ENCODE measurements around the gene ZFYVE1.

The ZFYVE1 gene

GRCh38 chr14:72939630-72940029 is 87.3 kb downstream of the ZFYVE1 start:
- Mint-ChIP-seq H3K4me3 (no peak overlapping the region), H3K27me3 (no peaks in the 10 kb centered on the region), H3K27ac (no peak overlapping the region), H3K4me1 (ENCODE audit: low read depth) (no peaks in the 10 kb centered on the region), H3K36me3 (ENCODE audit: low read depth) (peaks cover 55% of the 10 kb centered on the region), H3K9me3 (no peaks in the 10 kb centered on the region)
- intact Hi-C loops (cut with micrococcal nuclease): no loop called here

GRCh38 chr14:72932893-72933292 is 94.0 kb downstream of the ZFYVE1 start:
- H3K27me3 Mint-ChIP-seq: no peaks in the 10 kb centered on the region
- intact Hi-C loops (cut with micrococcal nuclease): no loop called here
- H3K4me3 Mint-ChIP-seq: no peak overlapping the region
- peaks cover 8% of the 10 kb centered on the region for H3K36me3 Mint-ChIP-seq (ENCODE audit: low read depth)
- no peaks in the 10 kb centered on the region for H3K4me1 Mint-ChIP-seq (ENCODE audit: low read depth)
- H3K27ac Mint-ChIP-seq: no peak overlapping the region
- H3K9me3 Mint-ChIP-seq: no peaks in the 10 kb centered on the region

- Mint-ChIP-seq H3K4me3 (no peak overlapping the region), H3K9me3 (no peaks in the 10 kb centered on the region), H3K4me1 (ENCODE audit: low read depth) (peaks cover 16% of the 10 kb centered on the region), H3K27me3 (peaks cover 12% of the 10 kb centered on the region), H3K36me3 (ENCODE audit: low read depth) (peaks cover 5% of the 10 kb centered on the region), H3K27ac (no peak overlapping the region)
- intact Hi-C loops (cut with micrococcal nuclease): no loop called here
These were observed 97.4 kb downstream of the ZFYVE1 start for GRCh38 chr14:72929316-72930080.

GRCh38 chr14:72928872-72929271 is 98.0 kb downstream of the ZFYVE1 start:
- no peaks in the 10 kb centered on the region for H3K9me3 Mint-ChIP-seq
- no peak overlapping the region for H3K4me3 Mint-ChIP-seq
- no peak overlapping the region for H3K27ac Mint-ChIP-seq
- H3K27me3 Mint-ChIP-seq: peaks cover 15% of the 10 kb centered on the region
- H3K4me1 Mint-ChIP-seq (ENCODE audit: low read depth): peaks cover 17% of the 10 kb centered on the region
- intact Hi-C loops (cut with micrococcal nuclease): no loop called here
- H3K36me3 Mint-ChIP-seq (ENCODE audit: low read depth): peaks cover 5% of the 10 kb centered on the region

- intact Hi-C loops (cut with micrococcal nuclease): loop anchor here (1.0 kb wide), 1 partner anchor 32 kb away; the partner anchor contains the start of gene DPF3
- Mint-ChIP-seq H3K9me3 (no peaks in the 10 kb centered on the region), H3K27ac (peak within 1 kb of the TSS; percentile 75), H3K36me3 (ENCODE audit: low read depth) (peaks cover 5% of the 10 kb centered on the region), H3K4me3 (peak within 1 kb of the TSS; percentile 87), H3K4me1 (ENCODE audit: low read depth) (peaks cover 17% of the 10 kb centered on the region), H3K27me3 (peaks cover 27% of the 10 kb centered on the region)
These were observed 100.4 kb downstream of the ZFYVE1 start, which contains the start of gene DCAF4 for GRCh38 chr14:72926292-72927028. Gene DCAF4 (plus strand): TSS chr14:72926464. CDS start chr14:72937979, 11,515 bp downstream.

- Mint-ChIP-seq H3K4me1 (ENCODE audit: low read depth) (peaks cover 17% of the 10 kb centered on the region), H3K27me3 (peaks cover 30% of the 10 kb centered on the region), H3K36me3 (ENCODE audit: low read depth) (peaks cover 5% of the 10 kb centered on the region), H3K27ac (peak overlapping the region; percentile 75), H3K9me3 (no peaks in the 10 kb centered on the region), H3K4me3 (peak overlapping the region; percentile 87)
- intact Hi-C loops (cut with micrococcal nuclease): loop anchor here (1.0 kb wide), 1 partner anchor 32 kb away; the partner anchor contains the start of gene DPF3
These were observed 101.1 kb downstream of the ZFYVE1 start for GRCh38 chr14:72925815-72926291.

- peak overlapping the region; percentile 75 for H3K27ac Mint-ChIP-seq
- H3K4me3 Mint-ChIP-seq: no peak overlapping the region
- H3K27me3 Mint-ChIP-seq: peaks cover 32% of the 10 kb centered on the region
- intact Hi-C loops (cut with micrococcal nuclease): no loop called here
- peaks cover 17% of the 10 kb centered on the region for H3K4me1 Mint-ChIP-seq (ENCODE audit: low read depth)
- H3K9me3 Mint-ChIP-seq: no peaks in the 10 kb centered on the region
- H3K36me3 Mint-ChIP-seq (ENCODE audit: low read depth): peaks cover 5% of the 10 kb centered on the region
These were observed 101.6 kb downstream of the ZFYVE1 start for GRCh38 chr14:72925171-72925759.

- no peak overlapping the region for H3K4me3 Mint-ChIP-seq
- intact Hi-C loops (cut with micrococcal nuclease): no loop called here
- H3K27ac Mint-ChIP-seq: peak overlapping the region; percentile 18
- H3K9me3 Mint-ChIP-seq: no peaks in the 10 kb centered on the region
- H3K4me1 Mint-ChIP-seq (ENCODE audit: low read depth): peaks cover 17% of the 10 kb centered on the region
- H3K27me3 Mint-ChIP-seq: peaks cover 41% of the 10 kb centered on the region
- H3K36me3 Mint-ChIP-seq (ENCODE audit: low read depth): no peaks in the 10 kb centered on the region
These were observed 102.6 kb downstream of the ZFYVE1 start for GRCh38 chr14:72924337-72924736.

GRCh38 chr14:72921396-72921795 is 105.5 kb downstream of the ZFYVE1 start:
- no peak overlapping the region for H3K4me3 Mint-ChIP-seq
- peaks cover 49% of the 10 kb centered on the region for H3K27me3 Mint-ChIP-seq
- H3K9me3 Mint-ChIP-seq: no peaks in the 10 kb centered on the region
- intact Hi-C loops (cut with micrococcal nuclease): no loop called here
- no peak overlapping the region for H3K27ac Mint-ChIP-seq
- peaks cover 17% of the 10 kb centered on the region for H3K4me1 Mint-ChIP-seq (ENCODE audit: low read depth)
- H3K36me3 Mint-ChIP-seq (ENCODE audit: low read depth): no peaks in the 10 kb centered on the region

GRCh38 chr14:72920008-72920407 is 106.9 kb downstream of the ZFYVE1 start:
- Mint-ChIP-seq H3K4me3 (no peak overlapping the region), H3K27ac (no peak overlapping the region), H3K4me1 (ENCODE audit: low read depth) (peaks cover 7% of the 10 kb centered on the region), H3K9me3 (no peaks in the 10 kb centered on the region), H3K27me3 (peaks cover 41% of the 10 kb centered on the region), H3K36me3 (ENCODE audit: low read depth) (no peaks in the 10 kb centered on the region)
- intact Hi-C loops (cut with micrococcal nuclease): no loop called here
